HG03135 (cell line): ENCODE measurements around the gene SIRT2.
"Not testable (repeated sequence)": the region's sequence is repeated elsewhere in the genome, so short reads cannot be mapped to it uniquely, and the experiment has no call there.

Experiments
- ATAC-seq: cut with Tn5 transposase; IDR thresholded peaks from one replicate; pipeline ENCODE4 v1.9.1; 2021; ENCODE audit warnings: mild to moderate bottlenecking, moderate library complexity; ENCODE audit not compliant: unreplicated experiment

Gene SIRT2

GRCh38 chr19:38898788-38899446 lies 501 bp downstream of the SIRT2 start:
- ATAC-seq: no peak

GRCh38 chr19:38894968-38895367 lies 4.5 kb downstream of the SIRT2 start:
- no peak for ATAC-seq

- ATAC-seq: no peak
Measured at GRCh38 chr19:38893341-38893771, 6.1 kb downstream of the SIRT2 start.

GRCh38 chr19:38892841-38893240 lies 6.6 kb downstream of the SIRT2 start:
- no peak for ATAC-seq

GRCh38 chr19:38891771-38892170 lies 7.6 kb downstream of the SIRT2 start:
- ATAC-seq: no peak

- no peak for ATAC-seq
Measured at GRCh38 chr19:38890686-38891085, 8.7 kb downstream of the SIRT2 start.

- ATAC-seq: no peak
Measured at GRCh38 chr19:38889803-38890202, 9.6 kb downstream of the SIRT2 start.

GRCh38 chr19:38888876-38889275 lies 10.5 kb downstream of the SIRT2 start:
- no peak for ATAC-seq

GRCh38 chr19:38884691-38885090 lies 14.7 kb downstream of the SIRT2 start:
- ATAC-seq: not testable (repeated sequence)

- ATAC-seq: no peak
Measured at GRCh38 chr19:38883286-38883685, 16.1 kb downstream of the SIRT2 start.

- no peak for ATAC-seq
Measured at GRCh38 chr19:38880882-38881609, 18.4 kb downstream of the SIRT2 start.

GRCh38 chr19:38880076-38880881 lies 19.1 kb downstream of the SIRT2 start:
- ATAC-seq: no peak

GRCh38 chr19:38879400-38879751 lies 20.0 kb downstream of the SIRT2 start:
- no peak for ATAC-seq

- no peak for ATAC-seq
Measured at GRCh38 chr19:38878575-38879399, 20.6 kb downstream of the SIRT2 start.

- no peak for ATAC-seq
Measured at GRCh38 chr19:38877781-38878574, 21.4 kb downstream of the SIRT2 start, which contains the start of gene RINL. Gene RINL, minus strand, starts transcription at chr19:38878275. Its CDS starts 1,533 bp downstream, at chr19:38876742.

- no peak for ATAC-seq
Measured at GRCh38 chr19:38875656-38876395, 23.6 kb downstream of the SIRT2 start.

GRCh38 chr19:38873400-38873799 lies 26.0 kb downstream of the SIRT2 start:
- not testable (repeated sequence) for ATAC-seq

GRCh38 chr19:38870612-38871011 lies 28.8 kb downstream of the SIRT2 start:
- ATAC-seq: no peak
